GM18520 (cell line): ENCODE results near the gene LYRM9.
"Not testable (repeated sequence)": the region's sequence is repeated elsewhere in the genome, so short reads cannot be mapped to it uniquely, and the experiment has no call there.

Experiments used
- ATAC-seq: cut with Tn5 transposase; IDR thresholded peaks from one replicate; pipeline ENCODE4 v1.9.1; 2021; ENCODE audit not compliant: unreplicated experiment

Gene LYRM9

GRCh38 chr17:27845264-27846041, 47.7 kb downstream of the LYRM9 start:
- no peak for ATAC-seq

- no peak for ATAC-seq
These were observed 52.5 kb downstream of the LYRM9 start for GRCh38 chr17:27840688-27841087.

GRCh38 chr17:27840406-27840678, 52.8 kb downstream of the LYRM9 start:
- not testable (repeated sequence) for ATAC-seq

GRCh38 chr17:27839571-27840405, 53.4 kb downstream of the LYRM9 start:
- not testable (repeated sequence) for ATAC-seq

GRCh38 chr17:27838607-27839006, 54.6 kb downstream of the LYRM9 start:
- ATAC-seq, result not testable (repeated sequence)

- ATAC-seq, result not testable (repeated sequence)
These were observed 55.4 kb downstream of the LYRM9 start for GRCh38 chr17:27837769-27838168.

- no peak for ATAC-seq
These were observed 56.5 kb downstream of the LYRM9 start for GRCh38 chr17:27836651-27837050.

GRCh38 chr17:27834571-27834970, 58.6 kb downstream of the LYRM9 start:
- no peak for ATAC-seq

- no peak for ATAC-seq
These were observed 60.3 kb downstream of the LYRM9 start for GRCh38 chr17:27832831-27833230.

- not testable (repeated sequence) for ATAC-seq
These were observed 63.3 kb downstream of the LYRM9 start for GRCh38 chr17:27829888-27830287.

GRCh38 chr17:27829143-27829711, 63.9 kb downstream of the LYRM9 start:
- ATAC-seq, result not testable (repeated sequence)
